ENCODE measurements around the gene METTL21C.

METTL21C gene

DNA sequence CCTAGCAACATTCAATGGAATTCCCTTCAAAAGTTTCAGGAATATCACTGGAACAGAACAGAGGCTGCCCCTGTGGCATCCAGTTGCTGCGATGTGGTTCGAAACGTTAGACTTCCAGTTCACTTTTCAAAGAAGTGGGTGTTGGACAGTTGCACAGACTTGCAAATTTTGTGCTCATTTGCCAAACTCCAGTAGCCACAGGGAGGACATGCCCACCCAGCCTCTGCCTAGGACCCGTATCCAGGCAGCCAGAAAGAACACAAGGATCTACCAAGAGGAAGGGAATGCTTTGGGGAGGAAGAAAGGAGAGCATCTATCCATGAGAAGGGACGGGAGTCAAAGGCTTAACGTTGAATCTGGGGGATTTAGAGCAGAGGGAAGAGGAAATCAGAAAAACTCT, at the start of gene METTL21C:
Gene METTL21C (minus strand): TSS at position 108 of the 400 bp plus-strand sequence. CDS start 546 bp downstream, outside the sequence.
- no peak for DNase-seq

- DNase-seq, result no peak
These were observed 47.7 kb upstream of the METTL21C start for GRCh38 chr13:102742506-102742905.

DNA sequence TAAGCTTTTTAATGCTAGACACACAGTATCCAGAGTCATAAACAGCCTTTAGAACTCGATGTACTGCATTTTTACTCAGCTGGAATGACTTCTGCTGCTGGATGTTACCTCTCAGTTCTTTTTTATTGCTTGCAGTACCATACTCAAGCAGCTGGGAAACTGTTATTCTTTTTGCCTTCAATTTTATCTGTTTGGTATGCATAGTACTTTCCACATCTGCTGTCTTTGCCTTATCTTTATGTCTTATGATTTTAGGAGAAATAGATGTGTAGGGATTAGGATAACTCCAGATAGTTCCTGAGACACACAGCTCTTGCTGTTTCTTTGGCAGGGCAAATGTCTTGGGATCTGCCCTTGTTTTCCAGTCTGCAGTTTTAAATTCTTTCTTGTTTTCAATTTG, 47.3 kb upstream of the METTL21C start:
- no peak for DNase-seq

- DNase-seq, result no peak
These were observed 34.9 kb upstream of the METTL21C start for GRCh38 chr13:102729560-102730270.

- DNase-seq, result no peak
These were observed 31.6 kb upstream of the METTL21C start for GRCh38 chr13:102726430-102726829.

DNA sequence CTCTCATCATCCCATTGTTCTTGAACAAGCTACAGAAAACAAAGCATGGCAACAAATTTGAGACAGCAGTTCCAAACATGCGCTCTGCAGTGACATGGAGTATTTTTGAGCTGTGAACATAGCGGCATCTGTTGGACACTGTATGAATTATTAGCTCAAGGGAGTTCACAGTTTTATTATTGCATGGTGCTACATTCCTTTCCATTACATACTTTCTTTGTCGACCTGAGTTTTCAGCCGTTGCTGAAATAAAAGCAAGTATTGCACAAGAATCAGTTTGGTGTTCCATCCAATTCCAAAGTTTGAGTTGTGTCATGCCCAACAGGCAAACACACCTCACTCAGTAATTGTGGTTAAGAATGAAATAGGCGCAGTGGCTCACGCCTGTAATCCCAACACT, 30.1 kb upstream of the METTL21C start:
- DNase-seq, result no peak

DNA sequence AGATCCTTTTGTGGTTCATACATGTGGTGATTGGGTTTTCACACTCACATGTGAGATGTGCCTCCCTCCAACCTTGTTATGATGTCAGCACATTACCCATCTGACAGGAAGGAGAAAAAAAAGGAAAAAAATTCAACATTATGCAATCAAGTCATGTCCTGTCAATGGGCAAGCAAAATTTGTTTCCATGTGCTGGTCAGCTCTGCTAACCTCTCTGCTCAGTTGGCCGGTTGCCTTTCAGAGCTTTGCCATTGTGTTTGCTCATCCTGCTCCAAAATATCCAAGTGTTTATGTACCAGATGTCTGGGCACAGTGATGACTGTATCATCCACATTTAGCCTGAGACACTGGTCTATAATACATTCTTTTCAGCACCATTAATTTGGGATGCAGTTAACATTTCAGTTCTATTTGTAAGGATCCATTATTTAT, 27.0 kb upstream of the METTL21C start:
- no peak for DNase-seq

DNA sequence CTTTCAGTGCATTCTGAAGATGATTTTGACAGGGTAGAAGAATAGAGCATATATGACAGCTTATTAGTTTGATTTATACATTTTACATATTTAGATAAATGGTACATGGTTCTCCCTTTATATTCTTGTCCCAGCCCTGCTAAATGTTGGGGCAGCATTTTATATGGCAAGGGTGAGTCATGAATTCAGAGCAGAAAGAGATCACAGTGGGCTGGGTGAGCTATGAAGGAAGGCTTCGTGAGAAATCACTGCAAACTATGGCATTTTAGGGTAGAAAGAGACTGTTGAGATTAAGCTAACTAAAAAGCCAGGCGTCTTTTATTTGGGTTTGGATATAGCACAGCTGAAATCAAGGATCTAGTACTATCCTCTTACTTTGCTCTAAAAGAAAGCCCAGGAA, 23.9 kb upstream of the METTL21C start:
- DNase-seq, result no peak

GRCh38 chr13:102715447-102715846, 20.6 kb upstream of the METTL21C start:
- DNase-seq, result no peak

DNA sequence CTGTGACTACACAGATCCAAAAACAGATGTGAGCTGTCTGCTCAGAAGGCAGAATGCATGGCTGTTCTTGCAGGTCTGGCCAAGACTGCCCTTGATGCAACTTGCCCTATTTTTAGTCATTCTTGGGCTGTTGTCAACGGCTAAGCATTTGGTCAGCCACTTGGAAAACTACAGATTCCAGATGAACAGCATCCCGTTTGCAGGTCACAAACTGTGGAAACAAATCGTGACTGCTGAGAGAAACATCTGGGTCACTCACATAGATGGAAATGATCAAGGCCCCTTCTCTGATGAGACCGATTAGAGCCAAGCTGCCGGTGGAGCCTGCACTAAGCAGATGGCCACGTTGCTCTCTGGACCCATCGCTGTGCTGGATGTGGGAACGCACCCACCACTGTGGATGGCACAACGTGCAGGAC, 15.4 kb upstream of the METTL21C start:
- DNase-seq, result no peak

GRCh38 chr13:102709536-102709935, 14.7 kb upstream of the METTL21C start:
- no peak for DNase-seq

DNA sequence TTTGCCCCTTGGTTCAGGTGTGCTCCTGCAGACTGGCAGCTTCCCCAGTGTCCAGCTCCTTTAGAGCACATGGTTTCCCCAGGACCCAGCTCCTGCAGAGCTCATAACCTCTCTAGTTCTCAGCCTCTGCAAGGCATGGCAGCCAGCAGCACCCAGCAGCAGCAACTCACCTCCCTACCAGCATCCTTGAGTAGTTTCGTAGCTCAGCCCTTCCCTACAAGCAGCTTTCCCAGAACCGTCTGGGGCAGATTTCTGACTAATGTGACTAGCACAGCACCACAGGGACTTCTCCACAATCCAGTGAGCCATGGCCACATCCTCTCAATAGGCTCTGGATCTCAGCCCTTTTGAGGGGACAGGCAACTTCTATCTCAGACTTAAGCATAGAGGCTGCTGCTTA, 14.1 kb upstream of the METTL21C start:
- DNase-seq, result no peak

DNA sequence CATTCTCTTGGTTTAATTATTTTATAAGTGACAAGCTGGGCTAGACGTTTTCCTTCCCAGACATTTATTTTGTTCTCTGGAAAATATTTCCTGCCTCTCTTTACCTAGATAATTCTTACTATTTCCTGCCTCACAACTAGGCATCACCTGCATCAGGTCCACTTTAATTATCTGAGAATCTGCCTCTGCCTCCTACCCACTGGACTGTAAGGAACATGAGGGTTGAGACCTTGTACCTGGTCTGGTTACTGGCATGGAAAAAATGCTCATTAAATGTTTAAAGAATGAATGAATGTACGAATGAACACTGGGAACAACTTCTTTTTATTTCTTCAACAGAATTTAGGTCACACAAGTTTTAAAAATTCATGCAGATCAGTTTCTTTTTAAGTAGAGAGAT, 13.4 kb upstream of the METTL21C start:
- no peak for DNase-seq

- no peak for DNase-seq
These were observed 12.6 kb upstream of the METTL21C start for GRCh38 chr13:102707467-102707866.

- DNase-seq, result no peak
These were observed 9.6 kb upstream of the METTL21C start for GRCh38 chr13:102704238-102705058.

DNA sequence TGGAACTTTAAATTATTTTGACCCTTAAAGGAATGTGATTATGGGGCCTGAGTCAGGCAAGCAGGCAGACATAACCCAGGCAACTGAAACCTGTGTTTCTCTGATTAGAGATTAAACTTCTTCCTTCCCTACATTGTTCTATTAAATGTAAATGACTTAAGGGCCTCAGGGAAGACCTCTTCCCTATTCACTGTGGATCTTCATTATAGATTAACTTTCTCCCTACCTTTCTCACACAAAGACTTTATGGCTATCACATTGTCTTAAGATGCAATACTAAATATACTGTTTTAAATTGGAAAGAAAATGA, 8.8 kb upstream of the METTL21C start:
- DNase-seq, result no peak

DNA sequence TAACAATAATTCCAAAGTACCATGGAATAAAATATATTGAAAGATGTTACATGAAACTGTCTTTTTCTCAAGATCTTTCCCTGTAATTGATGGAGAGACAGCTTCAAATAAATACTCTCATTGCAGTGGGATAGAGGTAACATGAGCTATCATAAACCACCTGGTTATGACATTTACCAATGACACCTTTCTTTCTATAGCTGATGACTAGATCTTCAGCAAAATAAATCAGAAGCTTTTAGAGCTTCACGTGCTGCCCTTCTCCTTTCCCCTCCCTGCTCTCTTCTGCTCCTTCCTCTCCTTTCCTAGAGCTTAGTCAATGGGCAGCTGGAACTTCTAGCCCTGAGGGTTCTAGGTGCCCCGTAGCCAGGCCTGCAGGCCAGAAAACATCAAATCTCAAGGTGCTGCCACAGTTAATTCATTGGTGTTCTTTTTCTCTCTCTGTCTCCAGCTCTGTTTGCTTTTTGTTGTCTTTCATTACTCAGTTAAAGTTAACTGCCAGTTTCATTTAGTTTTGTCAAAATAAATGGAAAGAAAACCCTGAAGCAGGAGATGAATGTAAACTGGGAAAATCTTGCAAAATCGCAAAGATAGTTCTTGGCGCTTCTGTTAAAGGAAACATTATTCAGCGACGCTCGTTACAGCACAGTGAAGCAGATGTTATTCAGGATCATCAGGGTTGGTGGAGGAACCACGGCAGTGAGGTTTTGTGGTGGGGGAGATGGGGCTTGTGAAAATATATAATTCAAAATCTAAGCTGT, 8.3 kb upstream of the METTL21C start:
- DNase-seq, result no peak

DNA sequence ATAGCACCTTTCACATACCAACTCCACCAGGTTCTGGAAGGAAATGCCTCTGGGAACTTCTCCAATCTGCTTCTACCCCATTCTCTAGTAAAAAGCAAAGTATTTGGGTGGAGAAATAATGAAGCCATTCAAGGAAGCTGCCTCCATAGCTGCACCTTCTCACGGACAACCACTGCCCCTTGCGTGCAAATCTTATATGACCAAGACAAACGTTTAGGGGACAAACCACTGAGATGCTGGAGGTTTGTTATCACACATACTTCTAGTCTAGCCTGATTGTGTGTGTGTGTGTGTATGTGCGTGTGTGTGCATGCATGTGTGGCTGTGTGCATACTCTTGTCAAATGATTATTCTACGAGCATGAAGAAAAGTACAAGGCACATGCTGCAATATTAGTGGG, 6.5 kb upstream of the METTL21C start:
- no peak for DNase-seq

- no peak for DNase-seq
These were observed 5.5 kb upstream of the METTL21C start for GRCh38 chr13:102700088-102701031.

DNA sequence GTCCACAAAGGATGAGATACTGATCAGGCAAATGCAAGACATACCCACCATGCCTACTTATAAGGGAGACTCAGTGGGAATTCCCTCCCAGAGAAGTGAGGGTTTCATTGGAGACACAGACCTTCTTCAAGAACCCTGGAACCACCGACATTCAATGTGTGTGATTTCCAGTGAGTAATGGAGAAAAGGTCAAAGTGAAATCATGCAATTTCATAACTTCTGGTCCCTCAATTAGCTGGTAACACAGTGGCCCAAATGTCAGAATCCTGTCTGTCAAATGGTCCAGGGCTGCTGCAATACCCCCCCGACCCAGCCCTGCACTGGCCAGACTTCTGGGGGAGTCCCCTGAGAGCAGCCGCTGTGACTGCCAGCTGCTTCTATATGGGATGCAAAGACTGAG, 4.7 kb upstream of the METTL21C start:
- DNase-seq, result no peak

DNA sequence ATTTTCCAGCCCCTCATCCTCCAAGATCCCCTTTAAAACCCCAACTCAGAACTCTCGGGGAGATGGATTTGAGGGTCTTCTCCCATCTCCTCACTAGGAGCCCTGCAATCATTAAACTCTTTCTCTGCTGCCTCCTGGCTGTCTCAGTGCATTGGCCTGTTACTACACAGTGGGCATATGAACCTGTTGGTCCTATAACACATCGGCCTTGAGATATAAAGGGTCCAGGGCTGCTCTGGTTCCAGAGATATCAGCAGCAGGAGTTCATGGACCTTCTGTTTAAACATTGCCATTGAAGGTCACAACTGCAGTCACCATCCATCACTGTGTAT, 3.8 kb upstream of the METTL21C start:
- no peak for DNase-seq

DNA sequence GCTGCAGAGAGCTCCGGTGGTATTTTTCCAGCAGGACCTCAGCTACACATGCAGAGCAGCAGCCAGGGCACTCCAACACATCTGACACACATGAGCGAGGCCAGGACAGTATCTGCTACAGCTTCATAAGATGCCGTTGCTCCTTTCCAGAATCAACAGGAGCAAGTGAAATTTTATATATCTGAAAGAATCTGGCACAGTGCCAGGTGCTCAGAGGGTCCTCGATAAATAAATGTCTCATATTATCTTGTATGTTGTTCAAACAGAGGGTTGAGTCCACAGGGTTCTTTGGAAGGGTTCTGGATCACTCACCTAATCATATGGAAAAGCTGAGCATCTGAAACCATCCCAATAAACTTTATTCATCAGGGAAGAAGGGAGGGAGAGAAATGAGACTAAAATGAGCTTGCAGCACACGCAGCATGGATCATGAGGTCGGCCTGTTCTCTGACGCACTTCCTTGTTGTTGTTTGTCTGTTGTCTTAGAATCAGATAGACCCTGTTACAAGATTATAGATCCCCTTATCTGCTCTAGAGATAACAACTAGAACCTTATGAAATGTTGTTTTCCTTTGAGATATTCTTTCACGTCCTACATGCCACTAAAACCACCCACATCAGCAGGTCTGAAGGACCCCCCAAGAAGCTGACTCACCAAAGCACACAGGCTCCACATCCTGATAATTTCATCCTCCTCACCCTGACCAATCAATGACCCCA, 3.2 kb upstream of the METTL21C start:
- no peak for DNase-seq

All from NCI-H1930 (cell line).